Ectodermal cell (in vitro differentiated cells): Measurements from ENCODE around the gene FAM50B.

Experiments
- H3K27ac ChIP-seq: 2 replicates; pipeline ENCODE4 v1.7.0; 2013; ENCODE audit warnings: mild to moderate bottlenecking, low read depth, low read length; ENCODE audit not compliant: insufficient read depth, poor library complexity, severe bottlenecking
- H3K27me3 ChIP-seq: 2 replicates; pipeline ENCODE4 v1.7.0; 2013; ENCODE audit warnings: mild to moderate bottlenecking, low read length; ENCODE audit not compliant: insufficient read depth, control insufficient read depth, poor library complexity, severe bottlenecking
- H3K36me3 ChIP-seq: one replicate; pipeline ENCODE4 v1.7.0; 2013; ENCODE audit warnings: low read length; ENCODE audit not compliant: control insufficient read depth, insufficient read depth
- H3K4me1 ChIP-seq: one replicate; pipeline ENCODE4 v1.7.0; 2013; ENCODE audit warnings: low read length; ENCODE audit not compliant: control insufficient read depth, insufficient read depth
- H3K4me3 ChIP-seq: 2 replicates; pipeline ENCODE4 v1.7.0; 2013; ENCODE audit warnings: low read depth, low read length, control low read depth; ENCODE audit not compliant: insufficient read depth
- H3K9me3 ChIP-seq: 2 replicates; pipeline ENCODE4 v1.7.0; 2013; ENCODE audit warnings: mild to moderate bottlenecking, low read length, moderate library complexity; ENCODE audit not compliant: control insufficient read depth
- WGBS, 2 experiments: methylation state at CpG; one replicate each; pipeline ENCODE4 v1.1.7; 2013; ENCODE audit warnings: missing lambda C conversion rate in 2 of 2; 5-methylcytosine and 5-hydroxymethylcytosine counted together

The FAM50B gene

DNA sequence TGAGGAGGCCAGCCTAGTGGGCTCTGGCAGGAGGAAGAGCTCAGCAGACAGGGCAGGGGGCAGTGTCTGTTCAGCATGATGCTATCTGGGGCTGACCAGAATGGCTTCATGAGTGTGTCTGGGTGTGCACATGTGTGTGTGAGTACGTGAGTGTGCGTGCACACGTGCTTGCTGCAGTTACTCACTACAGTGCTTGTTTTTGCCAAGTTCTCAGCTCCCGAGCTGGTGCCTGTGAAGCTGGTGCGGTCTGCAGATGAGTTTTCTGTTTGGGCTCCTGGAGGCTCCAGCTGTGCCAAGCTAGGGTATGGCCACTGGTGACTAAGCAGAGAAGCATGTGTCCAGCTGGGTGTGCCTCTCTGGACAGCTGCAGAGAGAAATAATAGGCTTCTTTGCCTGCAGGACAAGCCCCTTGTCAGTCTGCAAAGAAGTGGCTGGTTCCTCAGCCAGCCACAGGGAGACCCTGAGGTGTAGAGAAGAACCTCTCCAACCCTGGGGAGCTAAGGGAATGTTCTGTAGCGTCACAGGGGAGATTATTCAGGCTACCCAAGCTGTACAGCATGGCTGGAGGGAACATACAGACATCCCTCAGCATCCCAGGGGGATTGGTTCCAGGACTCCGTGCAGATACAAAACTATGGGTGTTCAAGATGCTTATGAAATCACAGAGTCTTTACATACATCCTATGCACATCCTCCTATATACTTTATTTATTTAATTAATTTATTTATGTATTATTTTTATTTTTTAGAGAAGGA, 40.2 kb upstream of the FAM50B start:
- Histone ChIP-seq H3K4me1 (no peaks in the 10 kb centered on the region), H3K36me3 (no peaks in the 10 kb centered on the region), H3K4me3 (no peak overlapping the region), H3K27me3 (no peaks in the 10 kb centered on the region), H3K27ac (no peak overlapping the region), H3K9me3 (no peaks in the 10 kb centered on the region)
- WGBS, 2 experiments = 83 to 88% methylated on average over 7 of the region's 7 CpGs

DNA sequence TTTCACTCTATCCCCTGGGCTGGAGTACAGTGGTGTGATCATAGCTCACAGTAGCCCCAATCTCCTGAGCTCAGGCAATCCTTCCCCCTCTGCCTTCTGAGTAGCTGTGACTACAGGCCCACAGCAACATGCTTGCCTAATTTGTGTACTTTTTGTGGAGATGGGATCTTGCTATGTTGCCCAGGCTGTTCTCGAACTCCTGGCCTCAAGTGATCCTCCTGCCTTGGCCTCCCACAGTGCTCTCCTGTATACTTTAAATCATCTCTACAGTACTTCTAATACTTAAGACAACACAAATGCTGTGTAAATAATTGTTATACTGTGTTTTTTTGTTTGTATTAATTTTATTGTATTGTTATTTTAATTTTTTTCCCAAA, 39.7 kb upstream of the FAM50B start:
- Histone ChIP-seq H3K27me3 (no peaks in the 10 kb centered on the region), H3K4me3 (no peak overlapping the region), H3K27ac (no peak overlapping the region), H3K4me1 (no peaks in the 10 kb centered on the region), H3K36me3 (no peaks in the 10 kb centered on the region), H3K9me3 (no peaks in the 10 kb centered on the region)
- 89 to 92% methylated on average over 1 of the region's 1 CpG for WGBS, 2 experiments

DNA sequence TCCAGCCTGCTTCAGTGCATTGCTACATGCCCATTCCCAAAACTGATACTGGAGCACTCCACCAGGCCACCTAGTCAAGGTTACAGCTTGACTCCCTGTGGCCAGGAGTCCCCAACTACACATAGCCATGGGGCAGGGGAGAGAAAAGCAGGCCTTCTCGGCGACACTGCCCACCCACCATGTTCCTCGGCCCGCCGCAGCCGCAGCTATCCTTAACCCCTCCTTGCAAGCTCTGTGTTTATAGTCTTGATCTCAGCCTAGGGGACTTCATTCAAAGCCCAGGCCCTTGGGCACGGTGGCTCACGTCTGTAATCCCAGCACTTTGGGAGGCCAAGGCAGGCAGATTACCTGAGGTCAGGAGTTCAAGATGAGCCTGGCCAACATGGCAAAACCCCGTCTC, 39.2 kb upstream of the FAM50B start:
- Histone ChIP-seq H3K36me3 (no peaks in the 10 kb centered on the region), H3K27ac (no peak overlapping the region), H3K27me3 (no peaks in the 10 kb centered on the region), H3K9me3 (no peaks in the 10 kb centered on the region), H3K4me3 (no peak overlapping the region), H3K4me1 (no peaks in the 10 kb centered on the region)
- WGBS, 2 experiments = 86 to 87% methylated on average over 9 of the region's 9 CpGs

DNA sequence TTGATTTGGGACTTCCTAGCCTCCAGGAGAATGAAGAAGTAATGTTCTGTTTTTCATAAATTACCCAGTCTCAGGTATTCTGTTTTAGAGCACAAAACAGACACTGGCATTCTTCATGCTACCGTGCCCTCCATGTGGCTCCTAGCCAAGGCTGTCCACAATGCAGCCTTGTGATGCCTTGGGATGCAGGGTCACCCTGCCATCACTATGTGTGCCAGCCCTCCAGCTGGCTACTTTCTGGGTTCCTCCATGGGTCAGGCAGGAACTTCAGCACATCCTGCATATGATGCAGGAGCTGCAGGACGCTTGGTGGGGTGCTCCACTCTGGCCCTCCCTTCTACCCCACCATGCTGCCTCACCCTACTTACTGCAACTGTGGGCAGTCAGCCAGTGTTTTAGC, 38.0 kb upstream of the FAM50B start:
- Histone ChIP-seq H3K4me1 (no peaks in the 10 kb centered on the region), H3K27me3 (no peaks in the 10 kb centered on the region), H3K36me3 (no peaks in the 10 kb centered on the region), H3K9me3 (no peaks in the 10 kb centered on the region), H3K27ac (no peak overlapping the region), H3K4me3 (no peak overlapping the region)
- 91 to 95% methylated on average over 2 of the region's 2 CpGs for WGBS, 2 experiments

DNA sequence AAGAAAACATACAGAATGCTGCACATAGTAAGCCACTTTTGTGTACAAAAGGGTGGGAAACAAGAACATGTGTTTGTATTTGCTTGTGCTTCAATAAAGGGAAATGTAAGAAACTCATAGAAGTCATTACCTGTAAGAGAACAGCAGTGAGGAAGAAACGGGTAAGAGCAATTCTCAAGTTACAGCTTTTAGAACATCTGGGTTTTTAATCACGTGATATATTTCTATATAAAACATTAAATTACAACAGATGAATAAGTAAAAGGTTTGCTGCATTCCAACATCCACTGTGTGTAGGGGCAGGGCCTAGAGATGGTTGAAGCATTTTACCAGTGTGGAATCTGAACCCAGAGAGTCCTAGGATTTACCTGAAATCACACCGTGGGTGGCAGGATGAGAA, 36.6 kb upstream of the FAM50B start:
- H3K4me3 ChIP-seq = no peak overlapping the region
- WGBS, 2 experiments = 82 to 94% methylated on average over 2 of the region's 3 CpGs
- H3K36me3 ChIP-seq = no peaks in the 10 kb centered on the region
- no peak overlapping the region for H3K27ac ChIP-seq
- no peaks in the 10 kb centered on the region for H3K4me1 ChIP-seq
- H3K9me3 ChIP-seq = no peaks in the 10 kb centered on the region
- no peaks in the 10 kb centered on the region for H3K27me3 ChIP-seq

DNA sequence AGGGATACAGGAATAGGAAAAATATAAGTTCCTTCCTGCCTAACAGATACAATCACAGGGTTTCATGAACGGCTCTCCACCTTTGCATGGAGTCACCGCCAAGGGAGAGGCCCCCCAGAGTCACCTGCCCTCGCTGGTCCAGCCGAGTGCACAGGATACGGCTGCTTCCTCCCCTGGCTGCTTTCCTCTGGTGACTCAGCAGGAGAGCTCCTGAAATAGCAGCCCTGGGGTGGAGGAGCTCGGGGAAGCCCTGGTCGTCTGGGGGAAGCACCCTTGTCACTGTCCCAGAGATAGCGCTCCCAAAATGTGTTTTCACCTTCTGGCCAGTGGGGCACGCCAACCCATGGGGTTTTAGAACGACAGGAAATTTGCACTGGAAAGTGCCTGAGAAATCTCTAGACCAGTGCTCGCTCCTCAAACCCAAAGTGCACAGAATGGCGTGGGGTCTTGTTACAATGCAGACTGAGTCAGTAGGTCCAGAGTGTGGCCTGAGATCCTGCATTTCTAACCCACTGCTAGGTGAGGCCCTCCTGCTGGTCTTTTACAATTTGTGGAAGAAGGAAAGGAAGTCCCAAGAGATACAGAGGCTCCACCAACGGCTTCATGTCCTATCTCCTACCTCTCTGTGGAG, 35.9 kb upstream of the FAM50B start:
- no peaks in the 10 kb centered on the region for H3K36me3 ChIP-seq
- no peak overlapping the region for H3K4me3 ChIP-seq
- no peak overlapping the region for H3K27ac ChIP-seq
- 77 to 80% methylated on average over 13 of the region's 13 CpGs for WGBS, 2 experiments
- H3K4me1 ChIP-seq = no peaks in the 10 kb centered on the region
- H3K9me3 ChIP-seq = no peaks in the 10 kb centered on the region
- no peaks in the 10 kb centered on the region for H3K27me3 ChIP-seq

DNA sequence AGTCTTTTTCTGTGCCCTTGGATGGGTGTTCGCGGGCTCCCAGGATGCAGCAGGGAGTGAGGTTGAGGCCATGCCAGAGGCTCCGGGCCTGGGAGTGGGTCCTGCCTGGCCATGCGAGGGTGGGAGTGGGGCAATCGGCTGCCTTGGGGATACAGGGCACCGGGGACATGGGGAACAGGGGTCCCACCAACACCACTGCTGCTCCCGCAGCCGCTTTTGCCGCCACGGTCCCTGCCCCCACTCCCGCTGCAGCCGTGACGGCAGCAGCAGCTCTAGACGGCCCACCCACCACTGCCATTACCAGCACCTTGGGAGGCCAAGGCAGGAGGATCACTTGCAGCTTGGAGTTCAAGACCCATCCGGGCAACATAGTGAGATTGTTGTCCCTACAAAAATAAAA, 35.3 kb upstream of the FAM50B start:
- Histone ChIP-seq H3K27me3 (no peaks in the 10 kb centered on the region), H3K36me3 (no peaks in the 10 kb centered on the region), H3K27ac (no peak overlapping the region), H3K9me3 (no peaks in the 10 kb centered on the region), H3K4me3 (no peak overlapping the region), H3K4me1 (no peaks in the 10 kb centered on the region)
- 93% methylated on average over 15 of the region's 15 CpGs for WGBS, 2 experiments

DNA sequence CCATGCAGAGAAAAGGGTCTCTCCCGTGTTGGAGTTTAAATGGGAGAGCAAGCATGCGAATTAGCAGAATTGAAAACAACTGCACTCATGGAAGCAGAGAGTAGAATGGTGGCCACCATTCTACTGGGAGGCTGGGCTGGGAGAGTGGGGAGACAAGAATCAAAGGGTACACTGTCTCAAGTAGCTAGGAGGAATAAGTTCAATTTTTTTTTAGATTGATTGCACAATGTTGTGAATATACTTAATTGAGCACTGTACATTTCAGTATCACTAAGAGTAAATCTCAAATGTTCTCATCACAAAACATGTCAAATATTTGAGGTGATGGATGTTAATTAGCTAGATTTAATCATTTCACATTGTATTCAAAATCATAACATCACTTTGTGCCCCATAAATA, 34.6 kb upstream of the FAM50B start:
- H3K27ac ChIP-seq = no peak overlapping the region
- no peaks in the 10 kb centered on the region for H3K36me3 ChIP-seq
- H3K4me1 ChIP-seq = no peaks in the 10 kb centered on the region
- H3K27me3 ChIP-seq = no peaks in the 10 kb centered on the region
- H3K9me3 ChIP-seq = no peaks in the 10 kb centered on the region
- WGBS, 2 experiments = 90 to 92% methylated on average over 2 of the region's 2 CpGs
- H3K4me3 ChIP-seq = no peak overlapping the region

DNA sequence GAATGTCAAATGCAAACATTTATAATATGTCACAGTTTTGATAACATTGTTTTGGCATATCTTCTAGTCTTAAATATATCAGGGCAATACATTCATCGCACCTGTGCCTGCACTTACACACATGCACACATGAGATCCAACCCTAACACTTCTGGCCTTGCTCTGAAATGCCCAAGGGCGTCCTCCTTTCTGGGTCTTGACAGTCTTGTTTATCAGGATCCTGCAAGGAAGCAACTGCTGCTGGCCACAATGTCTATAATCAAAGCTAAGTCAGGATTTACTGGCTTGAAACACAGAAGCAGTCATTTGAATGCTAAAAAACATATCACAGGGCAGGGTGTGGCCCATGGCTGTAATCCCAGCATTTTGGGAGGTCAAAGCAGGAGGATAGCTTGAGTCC, 32.9 kb upstream of the FAM50B start:
- Histone ChIP-seq H3K36me3 (no peaks in the 10 kb centered on the region), H3K9me3 (no peaks in the 10 kb centered on the region), H3K27me3 (no peaks in the 10 kb centered on the region), H3K4me1 (no peaks in the 10 kb centered on the region), H3K27ac (no peak overlapping the region), H3K4me3 (no peak overlapping the region)
- WGBS, 2 experiments = 82 to 92% methylated on average over 2 of the region's 2 CpGs

DNA sequence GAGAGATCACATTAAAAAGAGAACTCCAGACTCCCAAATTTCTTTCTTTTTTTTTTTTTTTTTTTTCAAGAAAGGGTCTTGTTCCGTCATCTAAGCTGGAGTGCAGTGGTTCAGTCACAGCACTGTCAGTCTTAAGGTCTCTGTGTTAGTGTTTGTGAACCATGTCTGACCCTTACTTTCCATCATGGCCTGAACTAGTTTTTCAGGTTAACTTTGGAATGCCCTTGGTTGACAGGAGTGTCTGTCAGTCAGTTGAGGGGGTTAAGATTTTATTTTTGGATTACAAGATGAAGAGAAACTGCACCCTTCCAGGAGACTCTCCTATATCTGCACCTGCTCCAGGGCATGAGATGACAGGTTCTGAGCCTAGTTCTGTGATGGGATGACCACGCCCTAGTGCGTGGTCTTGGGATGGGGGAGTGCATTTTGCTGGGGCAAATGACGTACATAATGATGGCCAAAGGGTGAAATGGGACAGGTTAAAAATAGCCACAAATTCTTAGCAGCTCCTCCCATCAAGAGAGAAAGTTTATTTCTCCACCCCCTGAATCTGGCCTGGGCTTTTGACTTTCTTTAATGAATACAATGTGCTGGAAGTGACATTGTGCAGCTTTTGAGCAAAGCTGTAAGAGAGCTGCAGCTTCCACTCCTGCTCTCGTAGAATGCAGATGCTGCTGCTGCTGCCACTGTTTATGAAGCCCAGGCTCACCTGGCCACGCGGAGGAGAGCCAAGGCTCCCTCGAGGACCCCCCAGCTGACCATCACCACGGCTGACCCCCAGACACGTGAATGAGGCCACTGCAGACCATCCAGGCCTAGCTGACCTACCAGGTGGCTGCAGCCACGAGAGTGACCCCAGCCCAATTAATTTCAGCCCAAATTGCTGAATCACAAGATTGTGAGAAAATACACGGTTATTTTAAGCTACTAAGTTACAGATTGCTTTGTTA, 29.7 kb upstream of the FAM50B start:
- H3K27ac ChIP-seq = no peak overlapping the region
- H3K9me3 ChIP-seq = no peaks in the 10 kb centered on the region
- no peaks in the 10 kb centered on the region for H3K4me1 ChIP-seq
- no peak overlapping the region for H3K4me3 ChIP-seq
- no peaks in the 10 kb centered on the region for H3K36me3 ChIP-seq
- WGBS, 2 experiments = 90 to 96% methylated on average over 11 to 12 of the region's 12 CpGs
- H3K27me3 ChIP-seq = no peaks in the 10 kb centered on the region
